NCI-H1436 (cell line): ENCODE measurements around the gene MRPL19.

ENCODE experiments used
- DNase-seq: peaks from one replicate; lab custom pipeline; 2025; lab: John Stamatoyannopoulos, UW

Gene MRPL19

DNA sequence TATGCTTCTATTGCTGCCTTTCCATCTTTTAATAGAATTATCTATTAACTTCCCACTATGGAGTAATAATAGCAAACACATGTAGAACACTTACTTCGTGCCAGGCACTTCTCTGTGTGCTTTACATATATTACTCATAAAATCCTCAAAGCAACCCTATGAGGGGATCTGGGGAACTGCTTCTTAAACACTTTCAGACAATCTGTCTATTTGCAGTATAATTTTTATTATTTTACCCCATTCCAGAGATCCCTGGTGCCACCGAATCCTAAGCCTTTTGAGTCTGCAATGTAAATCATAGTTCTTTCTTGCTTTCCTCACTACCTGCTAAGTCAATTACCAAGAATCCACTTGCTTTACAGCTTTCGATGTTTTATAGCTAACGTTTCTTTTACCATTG lies 89.7 kb downstream of the MRPL19 start:
- DNase-seq = no peak

DNA sequence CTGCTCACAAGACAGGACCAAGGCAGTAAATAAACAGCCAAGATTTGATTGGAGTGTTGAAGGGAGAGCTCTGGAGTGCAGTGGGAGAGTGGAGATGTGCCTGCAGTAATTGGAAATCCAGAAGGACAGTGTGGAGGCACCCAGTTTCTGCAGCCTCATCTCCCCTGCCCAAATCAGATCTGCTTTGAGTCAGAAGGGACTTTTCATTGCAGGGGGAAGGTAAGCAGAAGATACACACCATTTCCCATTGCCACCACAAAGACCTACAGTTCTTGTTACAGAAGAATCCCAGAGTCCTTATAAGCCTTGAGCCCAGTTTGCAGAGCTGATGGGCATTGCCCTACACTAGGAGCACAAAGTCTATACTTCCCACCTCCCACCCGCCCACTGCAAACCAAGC lies 91.4 kb downstream of the MRPL19 start:
- no peak for DNase-seq
